ENCODE results near the gene MRPL11.

GRCh38 chr11:66426314-66426713, 12.3 kb downstream of the MRPL11 start:
- no peak for TF ChIP-seq CTCF (IDR thresholded peaks at IDR 0.05; ENCODE audit: insufficient read depth, low read depth, low read length)
- TF ChIP-seq EZH2 (IDR thresholded peaks at IDR 0.05; ENCODE audit: insufficient read depth, low read length) = no peak
